MM.1S (cell line): ENCODE data around the gene MFAP5.

Source experiments
- CTCF ChIP-seq: fragments of 300-600 bp; sonication (generic); IDR thresholded peaks from 2 replicates; pipeline ENCODE4 v1.5.1; 2016; ENCODE audit warnings: antibody characterized with exemption, low read length, mixed read lengths
- EZH2 ChIP-seq: fragments of 300-600 bp; sonication (generic); optimal IDR thresholded peaks from 2 replicates; pipeline ENCODE3; 2017; ENCODE audit warnings: low read depth, mild to moderate bottlenecking, antibody characterized with exemption, low read length, mixed read lengths
- EZH2phosphoT487 ChIP-seq: fragments of 300-600 bp; sonication (generic); IDR thresholded peaks from 2 replicates; pipeline ENCODE4 v1.6.1; 2018; ENCODE audit warnings: antibody characterized with exemption, low read length

GRCh38 chr12:8668441-8668840, 5.8 kb upstream of the MFAP5 start:
- TF ChIP-seq CTCF (no peak), EZH2 (no peak), EZH2phosphoT487 (no peak)
